GM12874 (cell line): Measurements from ENCODE around the gene BRINP2.

Experiments used
- TF ChIP-seq, protein P1 (sequence below): IDR thresholded peaks from 2 replicates; pipeline ENCODE4 v1.5.1; 2011; ENCODE audit warnings: low read depth, mild to moderate bottlenecking, control low read depth, low read length, moderate library complexity; ENCODE audit not compliant: insufficient read depth

Gene BRINP2

DNA sequence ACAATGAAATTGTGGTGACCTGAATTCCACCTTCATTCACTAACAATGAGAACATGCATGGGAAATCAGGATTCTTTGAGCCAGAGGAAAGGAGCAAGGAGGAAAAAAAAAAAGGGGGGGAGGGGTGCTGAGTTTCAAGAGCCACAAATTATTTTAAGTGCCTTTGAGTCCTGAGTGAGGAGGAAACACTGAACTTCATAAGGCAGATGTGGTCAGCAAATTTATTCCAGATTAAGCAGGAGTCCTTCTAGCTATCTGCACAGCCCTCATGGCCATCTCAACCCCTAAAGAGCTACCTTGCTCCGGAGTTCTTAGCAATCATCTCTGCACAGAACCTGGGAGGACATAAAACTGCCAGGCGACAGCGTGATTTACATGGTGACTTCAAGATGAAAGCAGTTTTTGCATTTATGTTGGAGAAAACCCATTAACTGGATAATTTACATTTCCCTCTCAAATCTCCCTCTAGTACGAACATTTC is 27.9 kb upstream of the BRINP2 start:
- TF ChIP-seq, protein P1, sequence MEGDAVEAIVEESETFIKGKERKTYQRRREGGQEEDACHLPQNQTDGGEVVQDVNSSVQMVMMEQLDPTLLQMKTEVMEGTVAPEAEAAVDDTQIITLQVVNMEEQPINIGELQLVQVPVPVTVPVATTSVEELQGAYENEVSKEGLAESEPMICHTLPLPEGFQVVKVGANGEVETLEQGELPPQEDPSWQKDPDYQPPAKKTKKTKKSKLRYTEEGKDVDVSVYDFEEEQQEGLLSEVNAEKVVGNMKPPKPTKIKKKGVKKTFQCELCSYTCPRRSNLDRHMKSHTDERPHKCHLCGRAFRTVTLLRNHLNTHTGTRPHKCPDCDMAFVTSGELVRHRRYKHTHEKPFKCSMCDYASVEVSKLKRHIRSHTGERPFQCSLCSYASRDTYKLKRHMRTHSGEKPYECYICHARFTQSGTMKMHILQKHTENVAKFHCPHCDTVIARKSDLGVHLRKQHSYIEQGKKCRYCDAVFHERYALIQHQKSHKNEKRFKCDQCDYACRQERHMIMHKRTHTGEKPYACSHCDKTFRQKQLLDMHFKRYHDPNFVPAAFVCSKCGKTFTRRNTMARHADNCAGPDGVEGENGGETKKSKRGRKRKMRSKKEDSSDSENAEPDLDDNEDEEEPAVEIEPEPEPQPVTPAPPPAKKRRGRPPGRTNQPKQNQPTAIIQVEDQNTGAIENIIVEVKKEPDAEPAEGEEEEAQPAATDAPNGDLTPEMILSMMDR: no peak

DNA sequence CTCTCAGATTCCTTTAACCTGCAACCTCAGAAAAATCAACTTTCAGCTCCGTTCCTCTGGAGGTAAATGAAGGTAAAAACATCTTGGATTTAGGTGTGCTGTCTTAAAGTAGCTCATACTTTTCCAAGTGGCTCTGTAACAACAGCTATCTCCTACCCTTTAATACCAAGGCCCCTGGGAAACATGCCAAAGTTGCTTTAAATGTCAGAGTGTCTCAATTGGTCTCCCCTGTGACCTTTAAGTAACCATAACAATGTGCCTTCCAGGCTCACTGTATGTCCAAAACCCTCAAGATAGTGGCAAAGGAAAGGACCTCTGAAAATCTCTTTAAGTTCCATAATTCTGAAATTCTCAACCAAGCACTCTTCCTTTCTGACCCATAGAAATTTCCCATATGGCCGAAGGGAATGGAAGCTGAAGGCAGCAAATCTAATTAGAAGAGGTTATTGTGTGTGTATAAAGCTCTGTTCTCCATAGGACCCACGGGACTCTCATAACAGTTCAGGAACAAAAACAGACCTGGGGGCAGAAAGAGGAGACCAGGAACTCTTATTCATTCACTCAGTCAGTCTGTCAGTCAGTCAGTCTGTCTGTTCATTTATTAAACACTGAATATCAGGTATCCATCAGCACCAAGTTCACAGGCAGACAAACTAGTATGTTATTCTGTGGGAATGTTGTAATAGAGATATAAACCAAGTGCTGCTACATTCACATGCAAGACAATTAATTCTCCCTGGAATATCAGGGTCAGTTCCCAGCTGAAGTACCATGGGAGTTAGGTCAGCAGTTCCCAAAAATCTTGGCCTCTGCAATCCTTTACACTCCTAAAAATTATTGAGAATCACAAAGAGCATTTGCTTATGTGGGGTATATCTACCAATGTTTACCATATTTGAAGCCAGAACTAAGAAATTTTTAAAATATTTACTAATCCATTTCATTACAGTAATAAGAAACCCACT is 25.4 kb upstream of the BRINP2 start:
- TF ChIP-seq, protein P1: no peak

DNA sequence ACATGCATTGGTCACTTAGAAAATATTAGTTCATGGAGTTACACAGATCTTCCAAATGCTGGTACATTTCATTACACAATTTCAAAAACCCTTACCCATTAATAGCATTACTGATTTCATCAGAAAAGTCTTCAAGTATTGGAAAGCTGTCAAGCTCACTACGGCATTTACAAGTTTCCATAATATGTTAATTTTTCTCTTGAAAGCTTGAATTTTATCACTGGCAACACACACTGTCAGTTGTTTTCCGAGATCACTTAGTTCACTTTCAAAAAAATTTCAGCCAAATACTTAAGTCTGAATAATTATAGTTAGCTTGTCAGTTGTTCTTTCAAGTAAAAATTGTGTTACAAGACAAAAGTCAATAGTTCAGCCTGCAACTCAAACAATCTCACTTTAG is 24.3 kb upstream of the BRINP2 start:
- TF ChIP-seq, protein P1: no peak

DNA sequence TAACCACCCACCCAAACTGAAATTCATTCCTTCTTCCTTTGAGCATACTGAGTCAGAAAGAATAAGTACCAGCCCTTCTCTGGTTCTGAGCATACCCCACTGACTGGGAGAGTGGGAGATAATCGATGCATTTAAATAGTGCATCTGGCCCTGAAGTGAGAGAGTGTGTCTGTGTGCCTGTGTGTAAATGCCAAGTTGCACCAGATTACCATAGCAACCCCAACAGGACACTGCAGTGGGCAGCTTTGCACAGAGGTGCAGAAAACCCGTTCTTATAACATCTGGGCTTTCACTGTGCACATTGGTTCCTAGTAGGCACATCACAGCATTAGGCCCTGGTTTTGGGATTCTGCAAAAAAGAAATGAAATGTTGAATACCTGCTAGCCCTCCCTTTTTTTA is 8.5 kb upstream of the BRINP2 start:
- TF ChIP-seq, protein P1: no peak

DNA sequence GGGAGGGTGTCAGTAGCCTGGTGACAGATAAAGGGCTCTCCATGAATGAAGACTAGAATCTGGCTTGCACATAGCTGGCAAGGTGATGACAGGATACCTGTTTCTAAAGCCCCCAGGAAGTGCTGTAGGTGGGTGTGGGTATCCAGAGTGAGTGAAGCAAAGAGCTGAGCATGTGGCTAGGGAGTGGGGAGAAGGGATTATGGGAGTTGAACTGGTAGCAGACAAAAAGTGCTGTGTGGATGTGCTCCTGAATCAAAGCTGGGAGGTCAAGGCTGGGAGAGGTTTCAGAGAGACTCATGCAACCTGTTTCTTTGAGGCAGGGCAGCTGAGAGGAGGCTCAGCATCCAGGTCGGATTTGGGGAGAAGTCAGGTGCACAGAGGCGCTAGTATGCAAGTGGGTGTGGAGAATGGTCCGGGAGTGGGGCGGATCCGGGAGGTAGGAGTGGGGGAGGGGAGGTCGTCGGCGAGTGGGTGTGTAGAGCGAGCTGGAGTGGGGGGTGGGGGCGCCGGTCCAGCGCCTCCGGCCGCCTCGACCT is 6.8 kb upstream of the BRINP2 start:
- TF ChIP-seq, protein P1: no peak

DNA sequence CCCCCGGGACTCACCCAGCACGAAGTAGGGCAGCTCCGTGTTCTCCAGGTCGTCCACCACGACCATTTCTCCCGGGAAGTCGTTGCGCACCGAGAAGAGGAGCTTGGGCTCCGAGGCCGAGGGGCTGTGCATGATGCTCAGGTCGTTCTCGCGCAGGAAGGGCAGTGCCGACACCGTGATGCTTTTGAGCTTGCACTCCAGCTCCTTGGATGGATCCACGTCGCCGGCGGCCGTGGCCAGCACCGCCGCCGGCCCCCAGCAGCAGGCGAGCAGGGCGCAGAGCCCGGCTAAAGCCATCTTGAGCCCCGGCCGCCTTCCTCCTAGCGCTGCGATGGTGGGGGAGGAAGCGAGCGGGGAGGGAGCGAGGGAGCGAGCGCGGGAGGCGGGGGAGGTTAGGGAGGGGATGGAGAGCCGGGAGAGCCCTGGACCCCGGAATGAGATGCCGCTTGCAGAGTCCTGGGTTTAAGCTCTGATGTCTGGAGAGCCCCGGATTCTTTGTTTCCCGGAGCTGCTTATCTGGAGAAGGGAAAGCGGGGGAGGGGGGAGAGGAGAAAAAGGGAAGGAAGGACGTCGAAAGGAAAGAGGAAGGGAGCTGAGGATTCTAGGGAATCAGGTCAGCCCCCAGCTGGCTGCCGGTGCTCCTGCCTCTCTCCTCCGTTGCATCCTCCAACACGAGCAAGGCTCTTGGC is 6.2 kb upstream of the BRINP2 start, which contains the start of gene ASTN1:
TSS of gene ASTN1 (minus strand) at position 333 of the 689 bp plus-strand sequence. CDS start at position 297, 36 bp downstream.
- TF ChIP-seq, protein P1: no peak

DNA sequence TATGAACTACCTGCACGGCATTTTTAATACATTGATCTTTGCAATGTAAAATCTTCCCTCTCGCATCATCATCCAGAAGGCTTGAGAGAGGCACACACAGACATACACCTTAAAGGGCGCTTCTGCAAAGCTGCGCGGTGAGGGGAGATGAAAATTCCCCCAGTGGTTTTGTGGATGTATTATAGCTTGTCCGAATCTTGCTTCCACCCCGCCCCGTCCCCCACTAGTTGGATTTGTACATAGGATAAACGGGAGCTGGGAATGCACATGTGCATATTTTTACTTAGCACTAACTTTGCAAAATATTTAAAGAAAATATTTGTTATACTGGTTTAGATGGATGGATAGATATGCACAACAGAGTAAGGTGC is 5.7 kb upstream of the BRINP2 start:
- TF ChIP-seq, protein P1: no peak
